ENCODE results near the gene SCRN1. TPM values are rescaled to one million over a fixed set of nuclear protein-coding genes. Genes with fewer than 3 reads are reported as not detected.

Gene SCRN1
- total and polyA plus RNA-seq, 4 donors: 30.8 to 71.9 (median 44.4) TPM

- H3K9me3 ChIP-seq (ENCODE audit: control insufficient read depth, low read length): no peaks in the 10 kb centered on the region
- 59 to 64% methylated on average over 4 of the region's 4 CpGs for WGBS, 2 donors
- peaks cover 0 to 13% of the 10 kb centered on the region in 2 donors for H3K36me3 ChIP-seq (ENCODE audit: control insufficient read depth in 1 of 2, insufficient read depth in 2 of 2, low read length in 1 of 2)
- peak; percentile 75 for ATAC-seq (ENCODE audit: low FRiP score)
- no peak for DNase-seq
- no peak overlapping the region for H3K4me3 ChIP-seq (ENCODE audit: low read length in 2 of 2)
- no peaks in the 10 kb centered on the region for H3K27me3 ChIP-seq (ENCODE audit: control insufficient read depth in 1 of 2, insufficient read depth in 2 of 2, low read length in 1 of 2)
- H3K27ac ChIP-seq (ENCODE audit: low read depth in 1 of 2, low read length in 2 of 2): no peak overlapping the region
- no peaks in the 10 kb centered on the region for H3K4me1 ChIP-seq (ENCODE audit: control insufficient read depth in 1 of 2, insufficient read depth in 2 of 2, low read length in 2 of 2)
- intact Hi-C loops (cut with DNase I): loop anchor here (2.0 to 10.0 kb wide), 6 partner anchors 39 to 284 kb away; no protein-coding TSS in a partner anchor
These were observed 68.1 kb downstream of the SCRN1 start for GRCh38 chr7:29921404-29922010.

- intact Hi-C loops (cut with DNase I): loop anchor here (2.0 to 10.0 kb wide), 6 partner anchors 38 to 283 kb away; no protein-coding TSS in a partner anchor
- 64 to 86% methylated on average over 5 of the region's 5 CpGs for WGBS, 2 donors
- no peak overlapping the region for H3K4me3 ChIP-seq (ENCODE audit: low read length in 2 of 2)
- peaks cover 0 to 13% of the 10 kb centered on the region in 2 donors for H3K36me3 ChIP-seq (ENCODE audit: control insufficient read depth in 1 of 2, insufficient read depth in 2 of 2, low read length in 1 of 2)
- H3K9me3 ChIP-seq (ENCODE audit: control insufficient read depth, low read length): no peaks in the 10 kb centered on the region
- no peaks in the 10 kb centered on the region for H3K4me1 ChIP-seq (ENCODE audit: control insufficient read depth in 1 of 2, insufficient read depth in 2 of 2, low read length in 2 of 2)
- no peak for DNase-seq
- ATAC-seq (ENCODE audit: low FRiP score): no peak
- H3K27me3 ChIP-seq (ENCODE audit: control insufficient read depth in 1 of 2, insufficient read depth in 2 of 2, low read length in 1 of 2): no peaks in the 10 kb centered on the region
- no peak overlapping the region for H3K27ac ChIP-seq (ENCODE audit: low read depth in 1 of 2, low read length in 2 of 2)
These were observed 69.1 kb downstream of the SCRN1 start for GRCh38 chr7:29920491-29920890.

- H3K27me3 ChIP-seq (ENCODE audit: control insufficient read depth in 1 of 2, insufficient read depth in 2 of 2, low read length in 1 of 2): no peaks in the 10 kb centered on the region
- WGBS, 2 donors: 85 to 88% methylated on average over 5 of the region's 5 CpGs
- no peak for DNase-seq
- no peaks in the 10 kb centered on the region for H3K9me3 ChIP-seq (ENCODE audit: control insufficient read depth, low read length)
- H3K4me3 ChIP-seq (ENCODE audit: low read length in 2 of 2): no peak overlapping the region
- H3K4me1 ChIP-seq (ENCODE audit: control insufficient read depth in 1 of 2, insufficient read depth in 2 of 2, low read length in 2 of 2): peaks cover 0 to 3% of the 10 kb centered on the region in 2 donors
- peaks cover 0 to 13% of the 10 kb centered on the region in 2 donors for H3K36me3 ChIP-seq (ENCODE audit: control insufficient read depth in 1 of 2, insufficient read depth in 2 of 2, low read length in 1 of 2)
- intact Hi-C loops (cut with DNase I): loop anchor here (2.0 to 10.0 kb wide), 6 partner anchors 37 to 282 kb away; no protein-coding TSS in a partner anchor
- no peak for ATAC-seq (ENCODE audit: low FRiP score)
- H3K27ac ChIP-seq (ENCODE audit: low read depth in 1 of 2, low read length in 2 of 2): no peak overlapping the region
These were observed 69.8 kb downstream of the SCRN1 start for GRCh38 chr7:29919790-29920189.

- Histone ChIP-seq H3K27me3 (ENCODE audit: control insufficient read depth in 1 of 2, insufficient read depth in 2 of 2, low read length in 1 of 2) (no peaks in the 10 kb centered on the region), H3K27ac (ENCODE audit: low read depth in 1 of 2, low read length in 2 of 2) (no peak overlapping the region), H3K4me1 (ENCODE audit: control insufficient read depth in 1 of 2, insufficient read depth in 2 of 2, low read length in 2 of 2) (peaks cover 0 to 3% of the 10 kb centered on the region in 2 donors), H3K36me3 (ENCODE audit: control insufficient read depth in 1 of 2, insufficient read depth in 2 of 2, low read length in 1 of 2) (peaks cover 0 to 7% of the 10 kb centered on the region in 2 donors), H3K9me3 (ENCODE audit: control insufficient read depth, low read length) (no peaks in the 10 kb centered on the region), H3K4me3 (ENCODE audit: low read length in 2 of 2) (no peak overlapping the region)
- no peak for DNase-seq
- 89 to 92% methylated on average over 4 of the region's 4 CpGs for WGBS, 2 donors
- ATAC-seq (ENCODE audit: low FRiP score): no peak
- intact Hi-C loops (cut with DNase I): no loop called here
These were observed 70.8 kb downstream of the SCRN1 start for GRCh38 chr7:29918850-29919249.

- intact Hi-C loops (cut with DNase I): no loop called here
- no peak for ATAC-seq (ENCODE audit: low FRiP score)
- Histone ChIP-seq H3K27me3 (ENCODE audit: control insufficient read depth in 1 of 2, insufficient read depth in 2 of 2, low read length in 1 of 2) (no peaks in the 10 kb centered on the region), H3K4me1 (ENCODE audit: control insufficient read depth in 1 of 2, insufficient read depth in 2 of 2, low read length in 2 of 2) (peaks cover 0 to 3% of the 10 kb centered on the region in 2 donors), H3K4me3 (ENCODE audit: low read length in 2 of 2) (no peak overlapping the region), H3K27ac (ENCODE audit: low read depth in 1 of 2, low read length in 2 of 2) (no peak overlapping the region), H3K36me3 (ENCODE audit: control insufficient read depth in 1 of 2, insufficient read depth in 2 of 2, low read length in 1 of 2) (peaks cover 0 to 1% of the 10 kb centered on the region in 2 donors), H3K9me3 (ENCODE audit: control insufficient read depth, low read length) (no peaks in the 10 kb centered on the region)
- WGBS, 2 donors: 70 to 72% methylated on average over 4 of the region's 4 CpGs
- no peak for DNase-seq
These were observed 72.0 kb downstream of the SCRN1 start for GRCh38 chr7:29917641-29918040.

- DNase-seq: no peak
- WGBS, 2 donors: 23 to 25% methylated on average over 7 of the region's 7 CpGs
These were observed 74.0 kb downstream of the SCRN1 start for GRCh38 chr7:29915481-29916215.

GRCh38 chr7:29914180-29914579 is 75.4 kb downstream of the SCRN1 start:
- Histone ChIP-seq H3K36me3 (ENCODE audit: control insufficient read depth in 1 of 2, insufficient read depth in 2 of 2, low read length in 1 of 2) (no peaks in the 10 kb centered on the region), H3K9me3 (ENCODE audit: control insufficient read depth, low read length) (no peaks in the 10 kb centered on the region), H3K27ac (ENCODE audit: low read depth in 1 of 2, low read length in 2 of 2) (no peak overlapping the region), H3K4me3 (ENCODE audit: low read length in 2 of 2) (no peak overlapping the region), H3K4me1 (ENCODE audit: control insufficient read depth in 1 of 2, insufficient read depth in 2 of 2, low read length in 2 of 2) (peaks cover 0 to 3% of the 10 kb centered on the region in 2 donors), H3K27me3 (ENCODE audit: control insufficient read depth in 1 of 2, insufficient read depth in 2 of 2, low read length in 1 of 2) (no peaks in the 10 kb centered on the region)
- WGBS, 2 donors: 87 to 93% methylated on average over 4 of the region's 4 CpGs
- ATAC-seq (ENCODE audit: low FRiP score) (no peak), DNase-seq (no peak)
- intact Hi-C loops (cut with DNase I): no loop called here

More at GRCh38 chr7:29915481-29916215, 74.0 kb downstream of the SCRN1 start:
- H3K27me3 ChIP-seq (ENCODE audit: control insufficient read depth in 1 of 2, insufficient read depth in 2 of 2, low read length in 1 of 2): no peaks in the 10 kb centered on the region
- H3K9me3 ChIP-seq (ENCODE audit: control insufficient read depth, low read length): no peaks in the 10 kb centered on the region
- intact Hi-C loops (cut with DNase I): no loop called here
- peaks cover 0 to 3% of the 10 kb centered on the region in 2 donors for H3K4me1 ChIP-seq (ENCODE audit: control insufficient read depth in 1 of 2, insufficient read depth in 2 of 2, low read length in 2 of 2)
- peaks cover 0 to 1% of the 10 kb centered on the region in 2 donors for H3K36me3 ChIP-seq (ENCODE audit: control insufficient read depth in 1 of 2, insufficient read depth in 2 of 2, low read length in 1 of 2)
- no peak overlapping the region for H3K4me3 ChIP-seq (ENCODE audit: low read length in 2 of 2)
- ATAC-seq (ENCODE audit: low FRiP score): peak; percentile 27
- H3K27ac ChIP-seq (ENCODE audit: low read depth in 1 of 2, low read length in 2 of 2): peak overlapping the region in 1 of 2 donors; percentile 8

- Histone ChIP-seq H3K4me3 (ENCODE audit: low read length in 2 of 2) (no peak overlapping the region), H3K27me3 (ENCODE audit: control insufficient read depth in 1 of 2, insufficient read depth in 2 of 2, low read length in 1 of 2) (no peaks in the 10 kb centered on the region), H3K4me1 (ENCODE audit: control insufficient read depth in 1 of 2, insufficient read depth in 2 of 2, low read length in 2 of 2) (no peaks in the 10 kb centered on the region), H3K36me3 (ENCODE audit: control insufficient read depth in 1 of 2, insufficient read depth in 2 of 2, low read length in 1 of 2) (peaks cover 0 to 2% of the 10 kb centered on the region in 2 donors), H3K27ac (ENCODE audit: low read depth in 1 of 2, low read length in 2 of 2) (no peak overlapping the region), H3K9me3 (ENCODE audit: control insufficient read depth, low read length) (no peaks in the 10 kb centered on the region)
- no peak for DNase-seq
- WGBS, 2 donors: 93 to 95% methylated on average over 3 of the region's 3 CpGs
- intact Hi-C loops (cut with DNase I): no loop called here
- no peak for ATAC-seq (ENCODE audit: low FRiP score)
These were observed 83.2 kb downstream of the SCRN1 start for GRCh38 chr7:29906200-29907022.

All from aorta (tissue), 5 donors.